Muscle of leg (tissue), 11 donors: ENCODE measurements around the gene ZFAND5. TPM values are rescaled to one million over a fixed set of nuclear protein-coding genes. Genes with fewer than 3 reads are reported as not detected.

ENCODE experiments used
- DNase-seq: peaks from one replicate; pipeline ENCODE4 v3.0.0; 2013
- H3K27ac ChIP-seq: one replicate; pipeline ENCODE4 v1.5.1; 2013; ENCODE audit warnings: mild to moderate bottlenecking, low read length, control low read depth
- H3K27me3 ChIP-seq: one replicate; pipeline ENCODE4 v1.6.1; 2013; ENCODE audit warnings: low read length; ENCODE audit not compliant: control insufficient read depth, insufficient read depth
- H3K36me3 ChIP-seq: one replicate; pipeline ENCODE4 v1.6.1; 2013; ENCODE audit warnings: low read length; ENCODE audit not compliant: control insufficient read depth, insufficient read depth
- H3K4me1 ChIP-seq: one replicate; pipeline ENCODE4 v1.6.1; 2013; ENCODE audit warnings: low read length; ENCODE audit not compliant: control insufficient read depth, insufficient read depth
- H3K4me3 ChIP-seq: one replicate; pipeline ENCODE4 v1.5.1; 2013; ENCODE audit warnings: low read length, control low read depth
- H3K9me3 ChIP-seq: replicated peaks from 2 replicates; pipeline ENCODE4 v1.6.1; 2013; ENCODE audit warnings: low read depth, low read length; ENCODE audit not compliant: control insufficient read depth
- WGBS: methylation state at CpG from one replicate; pipeline ENCODE4 v1.1.5; 2013; ENCODE audit warnings: missing lambda C conversion rate; ENCODE audit not compliant: insufficient coverage; 5-methylcytosine and 5-hydroxymethylcytosine counted together
- polyA plus RNA-seq, 8 donors: library from polyadenylated mRNA; unstranded; fragments of 120-200 nt; gene quantifications; one replicate each; pipeline versions ENCODE4 v1.2.1 to v1.2.3, GENCODE V29; 2013; ENCODE audit warnings: inconsistent platforms in 1 of 8, low replicate concordance in 1 of 8; ENCODE audit not compliant: insufficient read length in 8 of 8, insufficient read depth in 1 of 8
- total RNA-seq: library from RNA; stranded (reverse); fragments of 120-200 nt; gene quantifications from one replicate; pipeline ENCODE4 v1.2.4, GENCODE V29; 2013

The ZFAND5 gene
- total and polyA plus RNA-seq, 9 donors, result 83.3 to 146 (median 132) TPM

GRCh38 chr9:72353455-72354116 lies 11.4 kb downstream of the ZFAND5 start:
- no peak overlapping the region for H3K27ac ChIP-seq
- 90% methylated on average over 3 of the region's 4 CpGs for WGBS

GRCh38 chr9:72352911-72353388 lies 12.1 kb downstream of the ZFAND5 start:
- no peaks in the 10 kb centered on the region for H3K27me3 ChIP-seq
- H3K9me3 ChIP-seq, result no peaks in the 10 kb centered on the region
- no peaks in the 10 kb centered on the region for H3K4me1 ChIP-seq
- H3K4me3 ChIP-seq, result no peak overlapping the region
- no CpG with 5 or more reads among the region's 2 CpGs for WGBS
- H3K36me3 ChIP-seq, result peaks cover 23% of the 10 kb centered on the region
- no peak overlapping the region for H3K27ac ChIP-seq
- DNase-seq, result no peak

More at GRCh38 chr9:72353455-72354116, 11.4 kb downstream of the ZFAND5 start:
- no peak for DNase-seq
- no peaks in the 10 kb centered on the region for H3K9me3 ChIP-seq
- no peaks in the 10 kb centered on the region for H3K27me3 ChIP-seq
- H3K4me1 ChIP-seq, result no peaks in the 10 kb centered on the region
- no peak overlapping the region for H3K4me3 ChIP-seq
- H3K36me3 ChIP-seq, result peaks cover 28% of the 10 kb centered on the region

GRCh38 chr9:72351538-72352453 lies 13.2 kb downstream of the ZFAND5 start:
- no peak for DNase-seq
- peaks cover 22% of the 10 kb centered on the region for H3K36me3 ChIP-seq

GRCh38 chr9:72349911-72350310 lies 15.1 kb downstream of the ZFAND5 start:
- H3K9me3 ChIP-seq, result no peaks in the 10 kb centered on the region
- H3K27ac ChIP-seq, result no peak overlapping the region
- peaks cover 7% of the 10 kb centered on the region for H3K36me3 ChIP-seq
- H3K4me3 ChIP-seq, result no peak overlapping the region
- no CpG with 5 or more reads among the region's 1 CpG for WGBS
- DNase-seq, result no peak
- no peaks in the 10 kb centered on the region for H3K4me1 ChIP-seq
- no peaks in the 10 kb centered on the region for H3K27me3 ChIP-seq

More at GRCh38 chr9:72351538-72352453, 13.2 kb downstream of the ZFAND5 start:
- 86% methylated on average over 2 of the region's 15 CpGs for WGBS
- H3K27ac ChIP-seq, result no peak overlapping the region
- no peak overlapping the region for H3K4me3 ChIP-seq
- H3K27me3 ChIP-seq, result no peaks in the 10 kb centered on the region
- no peaks in the 10 kb centered on the region for H3K9me3 ChIP-seq
- no peaks in the 10 kb centered on the region for H3K4me1 ChIP-seq

- Histone ChIP-seq H3K9me3 (no peaks in the 10 kb centered on the region), H3K4me3 (no peak overlapping the region), H3K27me3 (no peaks in the 10 kb centered on the region), H3K4me1 (no peaks in the 10 kb centered on the region), H3K36me3 (peaks cover 5% of the 10 kb centered on the region), H3K27ac (no peak overlapping the region)
- DNase-seq, result no peak
- no CpG with 5 or more reads among the region's 2 CpGs for WGBS
Observed at GRCh38 chr9:72349240-72349639, 15.8 kb downstream of the ZFAND5 start.

- no peaks in the 10 kb centered on the region for H3K4me1 ChIP-seq
- H3K4me3 ChIP-seq, result no peak overlapping the region
- H3K36me3 ChIP-seq, result no peaks in the 10 kb centered on the region
- no peaks in the 10 kb centered on the region for H3K9me3 ChIP-seq
- H3K27me3 ChIP-seq, result no peaks in the 10 kb centered on the region
- no CpG with 5 or more reads among the region's 1 CpG for WGBS
- DNase-seq, result no peak
- H3K27ac ChIP-seq, result no peak overlapping the region
Observed at GRCh38 chr9:72346333-72346732, 18.7 kb downstream of the ZFAND5 start.

- Histone ChIP-seq H3K36me3 (no peaks in the 10 kb centered on the region), H3K4me3 (no peak overlapping the region), H3K27ac (no peak overlapping the region), H3K27me3 (no peaks in the 10 kb centered on the region), H3K4me1 (no peaks in the 10 kb centered on the region), H3K9me3 (no peaks in the 10 kb centered on the region)
- WGBS, result no CpG with 5 or more reads among the region's 4 CpGs
- no peak for DNase-seq
Observed at GRCh38 chr9:72338631-72339030, 26.4 kb downstream of the ZFAND5 start.

GRCh38 chr9:72337286-72337685 lies 27.7 kb downstream of the ZFAND5 start:
- Histone ChIP-seq H3K27me3 (no peaks in the 10 kb centered on the region), H3K4me1 (no peaks in the 10 kb centered on the region), H3K27ac (no peak overlapping the region), H3K9me3 (no peaks in the 10 kb centered on the region), H3K36me3 (no peaks in the 10 kb centered on the region), H3K4me3 (no peak overlapping the region)
- WGBS, result 57% methylated on average over 1 of the region's 5 CpGs
- DNase-seq, result no peak

GRCh38 chr9:72334658-72335337 lies 30.2 kb downstream of the ZFAND5 start:
- DNase-seq, result no peak
- H3K27ac ChIP-seq, result no peak overlapping the region
- H3K27me3 ChIP-seq, result no peaks in the 10 kb centered on the region
- H3K4me3 ChIP-seq, result no peak overlapping the region
- H3K36me3 ChIP-seq, result no peaks in the 10 kb centered on the region
- H3K4me1 ChIP-seq, result no peaks in the 10 kb centered on the region
- no CpG with 5 or more reads among the region's 6 CpGs for WGBS
- H3K9me3 ChIP-seq, result no peaks in the 10 kb centered on the region

- DNase-seq, result no peak
- Histone ChIP-seq H3K27me3 (no peaks in the 10 kb centered on the region), H3K4me1 (no peaks in the 10 kb centered on the region), H3K27ac (no peak overlapping the region), H3K4me3 (no peak overlapping the region), H3K9me3 (no peaks in the 10 kb centered on the region), H3K36me3 (no peaks in the 10 kb centered on the region)
- WGBS, result 78% methylated on average over 2 of the region's 3 CpGs
Observed at GRCh38 chr9:72333709-72334108, 31.3 kb downstream of the ZFAND5 start.
